GM19240 (cell line): ENCODE results near the gene CEP131.

Source experiments
- DNase-seq: peaks from one replicate; pipeline ENCODE4 v3.0.0; 2011; ENCODE audit warnings: low spot score; ENCODE audit not compliant: insufficient read length

The CEP131 gene

GRCh38 chr17:81223762-81224130 is 981 bp upstream of the CEP131 start:
- no peak for DNase-seq

DNA sequence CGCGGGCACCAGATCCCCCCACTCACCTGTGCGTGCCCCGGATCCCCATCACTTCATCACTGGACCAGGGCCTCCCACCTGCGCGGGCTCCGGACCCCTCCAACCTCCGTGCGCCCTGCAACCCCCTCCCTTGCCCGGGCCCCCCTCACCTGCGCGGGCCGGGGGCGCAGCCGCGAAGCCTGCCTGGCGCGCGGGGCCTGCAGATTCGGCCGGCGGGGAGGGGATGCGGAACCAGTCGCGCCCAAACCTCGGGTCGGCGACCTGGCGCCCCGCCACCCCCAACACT is 202 bp downstream of the CEP131 start:
- no peak for DNase-seq

DNA sequence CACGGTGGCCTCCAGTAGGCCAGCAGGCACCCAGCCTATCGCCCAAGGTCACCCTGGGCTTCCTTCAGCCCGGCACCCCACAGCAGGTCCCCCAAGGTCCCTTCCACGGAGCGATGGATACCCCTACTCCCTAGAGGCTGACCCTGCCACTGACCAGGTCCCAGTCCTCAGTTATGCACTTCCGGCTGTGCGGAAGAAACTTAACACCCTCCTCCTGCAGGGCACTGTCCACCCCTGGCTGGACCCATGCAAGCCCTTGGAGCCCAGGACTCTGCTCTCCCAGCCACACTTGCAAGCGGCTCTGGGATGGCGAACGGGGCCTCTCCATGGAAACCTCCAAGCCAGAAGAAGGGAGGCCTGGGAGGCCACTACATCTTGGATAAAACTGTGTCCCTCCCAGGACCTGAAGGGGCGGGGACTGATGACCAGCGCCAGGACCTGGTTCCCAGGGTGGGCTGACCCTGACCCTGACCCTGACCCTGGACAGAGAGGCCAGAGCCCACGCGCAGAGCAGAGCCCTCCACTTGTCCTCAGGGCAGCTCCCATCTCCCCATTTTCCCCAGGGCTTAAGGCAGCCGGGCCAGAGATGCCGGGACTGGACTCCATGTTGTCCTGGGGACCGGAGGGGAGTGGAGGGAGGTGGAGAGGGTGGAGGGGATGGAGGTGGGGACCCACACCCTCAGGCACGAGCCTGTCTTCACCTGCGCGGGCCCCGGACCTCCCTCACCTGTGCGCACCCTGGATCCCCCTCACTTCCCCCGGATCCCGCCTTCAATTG is 734 bp downstream of the CEP131 start:
- no peak for DNase-seq

- DNase-seq = no peak
Observed at GRCh38 chr17:81221371-81221841, 1.4 kb downstream of the CEP131 start.

- DNase-seq = no peak
Observed at GRCh38 chr17:81219476-81220180, 3.1 kb downstream of the CEP131 start.

- no peak for DNase-seq
Observed at GRCh38 chr17:81218991-81219390, 3.8 kb downstream of the CEP131 start.

- DNase-seq = no peak
Observed at GRCh38 chr17:81218459-81218858, 4.3 kb downstream of the CEP131 start.

- no peak for DNase-seq
Observed at GRCh38 chr17:81217491-81217890, 5.3 kb downstream of the CEP131 start.

GRCh38 chr17:81213978-81214377 is 8.8 kb downstream of the CEP131 start:
- DNase-seq = no peak

- DNase-seq = no peak
Observed at GRCh38 chr17:81212365-81212764, 10.4 kb downstream of the CEP131 start.

DNA sequence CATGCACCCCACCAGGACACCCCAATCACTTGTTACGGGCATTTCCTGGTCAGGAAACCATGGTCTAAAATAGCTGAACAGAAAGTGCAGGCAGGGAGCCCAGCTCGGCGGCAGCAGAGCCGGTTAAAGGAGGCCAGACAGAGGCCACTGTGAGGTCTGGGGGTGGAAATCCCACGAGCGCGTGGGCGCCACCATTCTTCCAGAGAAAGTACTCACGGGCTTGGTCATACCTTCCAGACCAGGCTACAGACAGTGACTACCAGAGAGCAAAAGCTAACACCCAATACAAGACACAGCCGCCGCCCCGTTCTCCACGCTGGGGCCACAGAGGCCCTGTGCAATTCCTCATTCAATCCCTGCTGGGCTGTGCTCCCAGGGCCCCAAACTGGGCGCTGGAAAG is 11.9 kb downstream of the CEP131 start:
- DNase-seq = no peak

- no peak for DNase-seq
Observed at GRCh38 chr17:81210466-81210865, 12.3 kb downstream of the CEP131 start.

DNA sequence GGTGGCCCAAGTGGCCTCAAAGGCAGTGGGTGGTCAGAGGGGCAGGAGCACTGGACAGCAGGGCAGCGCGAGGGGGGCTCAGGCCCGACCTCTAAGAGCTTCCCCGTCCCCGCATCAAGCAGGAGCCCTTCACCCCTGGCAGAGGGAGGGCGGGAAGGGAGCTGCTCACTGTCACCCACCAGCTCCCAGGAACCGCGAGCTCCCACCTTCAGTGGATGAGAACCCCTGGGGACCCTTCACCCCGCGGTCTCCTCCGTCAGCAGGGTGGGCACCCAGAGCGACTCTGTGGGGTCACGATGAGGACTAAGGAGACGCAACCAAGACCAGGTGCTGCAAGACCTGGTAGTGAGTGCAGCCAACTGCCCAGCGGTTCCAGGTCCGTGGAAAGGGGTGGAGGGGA is 13.6 kb downstream of the CEP131 start:
- DNase-seq = no peak

DNA sequence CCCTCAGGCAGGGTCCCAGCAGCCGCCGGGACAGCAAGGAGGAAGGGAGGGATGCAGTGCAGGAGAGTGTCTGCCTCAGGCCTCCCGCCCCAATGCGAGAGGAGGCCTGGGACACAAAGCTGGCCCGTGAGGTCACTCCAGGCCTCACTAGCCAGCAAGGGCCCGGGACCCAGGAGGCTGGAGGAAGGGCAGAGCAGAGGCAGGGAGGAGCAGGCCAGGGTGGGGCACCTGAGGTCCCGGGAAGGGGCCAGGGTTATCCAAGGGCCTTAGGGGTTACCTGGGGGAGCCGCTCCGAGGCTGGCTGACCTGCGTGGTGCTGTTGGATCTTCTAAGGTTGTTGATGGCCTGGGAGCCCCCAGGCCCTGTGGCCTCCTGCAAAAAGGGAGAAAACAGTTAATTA is 14.1 kb downstream of the CEP131 start:
- DNase-seq = no peak

DNA sequence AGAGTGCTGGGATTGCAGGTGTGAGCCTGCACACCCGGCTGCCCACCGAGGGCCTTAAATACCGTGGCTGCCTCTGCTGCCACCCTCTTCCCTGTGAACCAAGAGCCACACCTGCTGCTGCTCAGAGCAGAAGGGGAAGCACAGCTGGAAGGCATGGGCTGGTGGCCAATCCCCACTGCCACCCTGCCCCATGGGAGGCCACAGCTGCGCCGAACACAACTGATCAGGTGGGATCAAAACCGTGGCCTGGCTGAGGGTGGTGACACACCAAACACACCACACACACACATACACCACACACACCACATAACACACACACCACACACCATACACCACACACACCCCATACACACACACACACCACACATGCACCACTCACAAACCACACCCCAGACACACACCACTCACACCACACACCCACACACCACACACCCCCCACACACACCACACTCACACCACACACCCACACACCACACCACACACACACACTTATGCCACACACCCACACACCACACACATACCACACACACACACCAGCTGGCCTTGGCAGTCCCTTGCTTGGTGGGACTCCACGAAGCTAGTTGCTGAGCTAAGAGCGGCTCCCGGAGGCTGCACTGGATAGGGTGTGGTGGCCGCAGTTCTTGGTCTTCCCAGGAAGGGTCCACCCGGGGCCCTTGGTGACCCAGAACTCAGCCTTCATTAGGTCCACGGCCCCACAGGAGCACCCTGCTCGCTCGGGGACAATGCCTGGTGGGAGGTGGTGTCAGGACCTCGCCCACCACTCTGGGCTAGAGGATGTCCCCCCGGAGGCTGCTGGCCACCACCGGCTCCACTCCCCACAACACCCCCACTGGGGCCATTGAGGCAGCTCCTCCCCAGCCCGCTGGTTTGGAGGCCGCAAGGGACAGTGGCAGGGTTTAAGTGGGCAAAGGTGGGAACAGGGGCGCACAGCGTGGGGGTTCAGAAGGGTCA is 14.9 kb downstream of the CEP131 start:
- no peak for DNase-seq

GRCh38 chr17:81206657-81207056 is 16.1 kb downstream of the CEP131 start:
- DNase-seq = no peak

DNA sequence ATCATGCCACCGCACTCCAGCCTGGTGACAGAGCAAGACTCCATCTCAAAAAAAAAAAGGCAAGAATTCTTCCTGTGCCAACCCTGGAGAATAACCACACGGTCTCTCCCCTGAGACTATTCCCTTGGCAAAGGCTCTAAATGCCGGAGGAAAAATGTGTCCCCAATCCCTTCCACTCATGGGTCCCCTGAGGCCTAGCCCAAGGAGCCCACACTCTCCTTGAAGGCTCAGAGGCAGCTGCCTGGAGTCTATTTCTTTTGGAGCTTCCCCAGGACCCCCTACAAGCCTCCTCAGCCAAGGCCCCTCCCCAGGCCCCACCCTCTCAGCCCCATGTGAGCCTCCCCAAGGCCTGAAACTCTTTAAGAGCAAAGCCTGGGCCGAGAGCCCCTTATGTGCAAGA is 16.6 kb downstream of the CEP131 start:
- no peak for DNase-seq

DNA sequence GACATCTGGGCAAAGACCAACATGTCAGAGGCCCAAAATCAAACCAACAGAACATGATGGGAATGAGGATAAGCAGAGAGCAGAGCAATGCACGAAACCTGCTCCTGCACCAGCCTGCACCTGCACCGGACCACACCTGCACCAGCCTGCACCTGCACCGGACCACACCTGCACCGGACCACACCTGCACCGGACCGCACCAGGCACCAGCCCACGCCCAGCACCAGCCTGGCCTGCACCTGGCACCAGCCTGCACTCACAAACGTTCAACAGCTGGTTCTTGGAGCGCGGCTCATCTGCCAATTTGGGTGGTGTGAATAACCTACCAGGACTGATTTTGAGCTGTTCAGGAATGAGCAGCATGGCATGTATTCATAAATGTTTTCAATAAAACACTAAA is 18.2 kb downstream of the CEP131 start:
- no peak for DNase-seq

- no peak for DNase-seq
Observed at GRCh38 chr17:81203136-81203535, 19.6 kb downstream of the CEP131 start.

DNA sequence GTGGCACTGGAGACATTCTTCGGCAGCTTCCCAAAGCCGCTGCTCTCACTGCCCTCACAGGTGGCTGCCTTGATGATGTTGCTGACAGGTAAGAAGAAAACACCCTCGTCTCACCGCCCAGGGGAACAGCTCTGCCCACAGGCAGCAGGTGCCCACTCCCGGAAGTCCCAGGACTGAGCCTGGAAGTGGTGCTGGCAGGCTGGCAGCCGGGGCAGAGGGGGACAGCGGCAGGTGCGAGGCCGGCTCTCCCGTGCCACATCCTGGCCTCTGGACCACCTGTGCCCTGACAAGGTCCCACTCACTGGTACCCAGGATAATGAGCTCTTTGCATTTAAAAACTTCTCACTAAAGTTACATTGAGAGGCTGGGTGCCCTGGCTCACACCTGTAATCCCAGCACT is 20.4 kb downstream of the CEP131 start:
- no peak for DNase-seq

GRCh38 chr17:81200695-81201580 is 21.8 kb downstream of the CEP131 start:
- peak; percentile 71 for DNase-seq
